ENCODE measurements around the gene ZNF674.
"Not testable (repeated sequence)": the region's sequence is repeated elsewhere in the genome, so short reads cannot be mapped to it uniquely, and the experiment has no call there.

Gene ZNF674

DNA sequence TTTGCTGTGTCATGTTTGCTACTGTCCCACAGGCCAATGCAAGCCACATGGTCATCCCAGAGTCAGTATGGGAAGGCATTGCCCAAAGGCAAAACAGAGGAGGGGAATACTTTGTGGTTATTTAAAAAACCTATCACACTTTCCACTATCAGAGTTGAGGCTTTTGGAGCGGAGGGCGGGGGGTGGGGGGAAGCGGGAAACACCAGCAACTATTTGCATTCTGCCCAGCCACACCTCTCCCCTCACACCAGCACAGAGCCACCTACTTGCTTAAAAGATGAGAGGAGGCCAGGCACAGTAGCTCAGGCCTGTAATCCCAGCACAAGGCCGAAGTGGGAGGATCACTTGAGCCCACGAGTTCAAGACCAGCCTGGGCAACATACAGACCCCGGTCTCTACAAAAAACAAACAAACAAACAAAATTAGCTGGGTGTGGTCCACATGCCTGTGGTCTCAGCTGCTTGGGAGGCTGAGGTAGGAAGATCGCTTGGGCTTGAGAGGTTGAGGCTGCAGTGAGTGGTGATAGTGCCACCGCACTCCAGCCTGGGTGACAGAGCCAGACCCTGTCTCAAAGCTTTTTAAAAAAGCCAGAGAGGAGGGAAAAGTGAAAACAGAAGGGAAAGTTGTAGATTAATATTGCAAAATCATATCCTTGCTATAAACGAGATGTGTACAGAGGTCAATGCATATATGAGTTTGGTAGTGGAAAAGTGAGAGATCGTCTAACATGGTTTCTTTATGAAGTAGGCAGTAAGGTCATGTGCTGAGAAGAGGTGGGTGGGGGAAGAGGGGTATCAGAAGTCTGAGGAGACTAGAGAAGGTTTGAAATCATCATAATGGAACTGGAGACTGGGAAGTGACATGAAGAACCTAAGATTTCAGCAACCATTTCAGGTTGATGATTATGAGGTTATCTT, 26.5 kb upstream of the ZNF674 start:
- in situ Hi-C loops (cut with MboI; ENCODE audit: low sequenced_read_pairs): no loop called here

DNA sequence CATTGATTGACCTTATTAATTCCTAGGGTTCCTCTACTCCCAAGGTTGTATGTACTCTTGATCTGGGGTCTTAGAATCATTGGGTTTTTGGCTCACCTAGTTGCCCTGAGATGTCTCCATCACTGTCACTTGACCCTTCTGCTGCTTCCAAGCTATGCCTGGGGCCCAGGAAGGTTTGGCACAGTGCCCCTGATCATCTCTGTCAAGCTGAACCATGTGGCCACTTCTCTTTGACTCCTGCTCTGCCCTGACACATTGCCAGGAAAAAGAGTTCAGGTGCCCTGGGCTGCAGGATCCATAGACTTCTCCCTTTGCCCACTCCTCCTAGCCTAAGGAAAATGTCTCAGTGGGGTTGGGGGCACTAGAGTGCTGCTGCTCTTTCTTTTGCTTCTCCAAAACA, 24.4 kb upstream of the ZNF674 start:
- in situ Hi-C loops (cut with MboI; ENCODE audit: low sequenced_read_pairs): no loop called here

DNA sequence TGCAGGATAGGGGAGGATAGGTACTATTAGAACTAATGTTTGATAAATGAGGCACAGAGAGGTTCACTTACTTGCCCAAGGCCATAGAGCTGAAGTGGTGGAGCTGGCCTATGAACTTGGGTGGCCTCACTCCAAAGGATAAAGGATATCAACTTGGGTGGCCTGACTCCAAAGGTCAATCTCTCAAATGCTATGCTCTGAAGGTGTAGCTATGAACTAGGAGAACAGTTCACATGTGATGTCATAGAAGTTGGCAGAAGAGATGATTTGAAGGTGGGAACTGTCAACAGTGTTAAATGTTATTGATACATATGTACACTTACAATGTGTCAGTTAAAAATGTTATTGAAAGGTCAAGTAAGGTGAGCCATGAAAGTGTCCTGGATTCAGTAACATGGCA, 22.2 kb upstream of the ZNF674 start:
- in situ Hi-C loops (cut with MboI; ENCODE audit: low sequenced_read_pairs): no loop called here

- in situ Hi-C loops (cut with MboI; ENCODE audit: low sequenced_read_pairs): no loop called here
Measured at GRCh38 chrX:46561824-46562657, 16.8 kb upstream of the ZNF674 start.

GRCh38 chrX:46559062-46559461, 13.8 kb upstream of the ZNF674 start:
- in situ Hi-C loops (cut with MboI; ENCODE audit: low sequenced_read_pairs): no loop called here

- in situ Hi-C loops (cut with MboI; ENCODE audit: low sequenced_read_pairs): no loop called here
Measured at GRCh38 chrX:46554942-46555341, 9.7 kb upstream of the ZNF674 start.

DNA sequence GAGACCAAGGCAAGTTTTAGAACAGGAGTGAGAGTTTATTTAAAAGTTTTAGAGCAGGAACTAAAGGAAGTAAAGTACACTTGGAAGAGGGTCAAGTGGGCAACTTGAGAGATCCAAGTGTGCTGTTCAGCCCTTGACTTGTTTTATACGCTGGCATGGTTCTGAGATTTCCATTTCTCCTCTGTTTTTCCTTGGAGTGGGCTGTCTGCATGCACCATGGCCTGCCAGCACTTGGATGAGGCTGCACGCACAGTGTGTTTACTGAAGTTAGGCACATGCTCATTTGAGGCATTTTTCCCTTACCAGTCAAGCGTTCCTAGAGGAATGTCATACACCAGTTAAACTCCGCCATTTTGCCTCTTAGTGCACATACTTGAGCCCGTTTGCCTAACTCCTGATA, 8.7 kb upstream of the ZNF674 start:
- in situ Hi-C loops (cut with MboI; ENCODE audit: low sequenced_read_pairs): no loop called here

- in situ Hi-C loops (cut with MboI; ENCODE audit: low sequenced_read_pairs): no loop called here
Measured at GRCh38 chrX:46551494-46552128, 6.4 kb upstream of the ZNF674 start.

DNA sequence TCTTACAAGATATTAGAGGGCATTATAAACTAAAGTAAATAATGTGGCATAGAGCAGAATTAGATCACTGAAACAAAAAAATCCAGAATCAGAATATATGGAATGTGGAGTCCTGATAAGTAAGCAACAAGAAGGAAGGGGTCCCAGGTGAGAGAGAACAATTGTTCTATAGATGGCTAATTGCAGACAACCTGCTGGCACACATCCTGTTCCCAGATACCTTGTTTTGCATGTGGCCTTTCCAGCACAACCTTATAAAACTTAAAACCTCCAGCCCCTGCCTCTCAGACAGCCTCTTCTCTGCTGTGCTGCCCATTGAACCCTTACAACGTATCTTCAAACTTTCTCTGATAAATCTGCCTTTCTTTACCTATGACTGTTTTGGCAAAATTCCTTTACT, 4.7 kb upstream of the ZNF674 start:
- in situ Hi-C loops (cut with MboI; ENCODE audit: low sequenced_read_pairs): no loop called here

DNA sequence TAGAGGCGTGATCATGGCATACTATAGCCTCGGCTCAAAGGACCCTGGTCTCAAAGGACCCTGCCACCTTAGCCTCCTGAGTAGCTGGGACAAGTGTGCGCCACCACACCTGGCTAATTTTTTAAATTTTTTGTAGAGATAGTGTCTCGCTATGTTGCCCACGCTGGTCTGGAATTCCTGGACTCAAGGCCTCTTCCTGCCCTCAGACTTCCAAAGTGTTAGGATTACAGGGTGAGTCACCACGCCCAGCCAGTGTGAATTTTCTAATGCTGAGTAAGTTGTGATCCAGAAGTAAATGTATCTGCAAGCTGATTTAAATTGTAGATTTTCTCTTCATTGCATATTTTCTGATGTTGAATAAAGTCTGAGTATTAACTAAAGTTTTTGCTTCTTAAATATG, 2.6 kb upstream of the ZNF674 start:
- in situ Hi-C loops (cut with MboI; ENCODE audit: low sequenced_read_pairs): no loop called here

GRCh38 chrX:46544527-46544926, 694 bp downstream of the ZNF674 start:
- in situ Hi-C loops (cut with MboI; ENCODE audit: low sequenced_read_pairs): not testable (repeated sequence)

GRCh38 chrX:46543441-46543840, 1.8 kb downstream of the ZNF674 start:
- in situ Hi-C loops (cut with MboI; ENCODE audit: low sequenced_read_pairs): no loop called here

DNA sequence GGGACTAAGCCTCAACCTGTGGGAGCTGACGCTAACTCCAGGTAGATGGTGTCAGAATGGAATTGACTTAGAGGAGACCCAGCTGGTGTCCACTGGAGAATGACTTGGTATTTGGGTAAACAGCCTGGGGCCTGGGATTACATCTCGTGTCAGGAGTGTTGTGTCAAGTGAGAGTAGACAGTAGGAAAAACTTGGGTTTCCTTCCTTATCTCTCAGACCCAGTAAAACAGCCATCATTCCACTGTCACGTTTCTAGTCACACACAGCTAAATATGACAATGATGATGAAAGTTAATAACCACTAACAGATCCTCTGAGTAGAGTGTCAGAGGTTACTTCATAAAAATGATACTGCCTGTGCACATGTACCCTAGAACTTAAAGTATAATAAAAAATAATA, 13.8 kb downstream of the ZNF674 start:
- in situ Hi-C loops (cut with MboI; ENCODE audit: low sequenced_read_pairs): no loop called here

DNA sequence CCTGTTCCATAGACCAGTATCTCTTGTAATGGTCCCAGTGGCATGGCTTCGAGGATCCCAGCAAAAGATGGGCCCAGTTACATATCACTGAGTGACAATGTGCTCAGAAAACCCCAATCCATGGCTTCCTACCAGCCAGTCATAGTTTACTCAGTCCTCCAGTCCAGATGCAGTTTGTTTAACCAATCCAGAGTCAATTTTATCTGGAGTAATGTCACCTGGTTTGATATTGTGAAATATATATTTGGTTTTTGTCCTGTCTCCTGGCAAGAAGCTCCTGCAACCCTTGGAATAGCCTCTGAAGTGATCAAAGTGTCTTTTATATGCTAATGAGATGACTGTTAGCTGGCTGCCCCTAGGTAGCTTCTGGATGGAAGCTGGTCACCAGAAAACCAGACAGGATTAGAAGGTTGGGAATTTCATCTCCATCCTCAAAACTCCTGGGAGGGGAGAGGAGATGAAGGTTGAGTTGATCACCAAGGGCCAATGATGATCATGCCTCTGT, 14.8 kb downstream of the ZNF674 start:
- in situ Hi-C loops (cut with MboI; ENCODE audit: low sequenced_read_pairs): not testable (repeated sequence)

- in situ Hi-C loops (cut with MboI; ENCODE audit: low sequenced_read_pairs): not testable (repeated sequence)
Measured at GRCh38 chrX:46529740-46530403, 15.3 kb downstream of the ZNF674 start.

DNA sequence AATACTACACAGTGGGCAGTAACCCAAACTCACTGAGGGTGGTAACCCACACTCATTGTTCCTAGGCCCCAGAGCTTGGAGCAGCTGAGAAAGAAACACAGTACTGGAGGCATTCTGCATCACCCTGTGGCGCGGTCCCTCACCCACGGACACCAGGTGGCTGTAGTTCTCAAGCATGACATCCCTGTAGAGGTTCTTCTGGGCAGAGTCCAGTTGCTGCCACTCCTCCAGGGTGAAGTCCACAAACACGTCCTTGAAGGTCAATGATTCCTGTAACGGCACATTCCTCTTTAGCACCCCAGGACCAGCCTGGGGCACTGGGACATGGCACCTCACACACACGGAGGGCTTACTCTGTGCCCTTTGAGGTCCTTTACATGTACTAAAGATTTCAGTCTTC, 16.6 kb downstream of the ZNF674 start:
- in situ Hi-C loops (cut with MboI; ENCODE audit: low sequenced_read_pairs): not testable (repeated sequence)

DNA sequence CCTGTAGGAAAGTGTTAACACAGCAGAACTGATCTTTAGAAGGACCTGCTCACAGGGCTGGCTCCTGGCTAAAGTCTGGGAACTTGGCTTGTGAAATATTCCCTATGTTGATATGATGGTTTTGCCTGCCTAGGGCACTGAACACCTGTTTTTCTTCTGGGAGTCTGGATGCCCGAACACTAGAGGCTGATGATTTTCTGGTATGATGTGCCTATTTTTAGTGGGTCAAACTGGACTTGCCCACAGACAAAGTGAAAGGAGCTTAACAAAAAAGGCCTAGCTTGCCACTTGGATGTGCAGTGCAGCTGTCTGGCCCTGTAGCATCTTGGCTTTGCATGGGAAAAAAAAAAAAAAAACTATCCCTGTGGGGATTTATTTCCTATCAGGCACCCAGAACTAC, 39.1 kb downstream of the ZNF674 start:
- in situ Hi-C loops (cut with MboI; ENCODE audit: low sequenced_read_pairs): no loop called here

DNA sequence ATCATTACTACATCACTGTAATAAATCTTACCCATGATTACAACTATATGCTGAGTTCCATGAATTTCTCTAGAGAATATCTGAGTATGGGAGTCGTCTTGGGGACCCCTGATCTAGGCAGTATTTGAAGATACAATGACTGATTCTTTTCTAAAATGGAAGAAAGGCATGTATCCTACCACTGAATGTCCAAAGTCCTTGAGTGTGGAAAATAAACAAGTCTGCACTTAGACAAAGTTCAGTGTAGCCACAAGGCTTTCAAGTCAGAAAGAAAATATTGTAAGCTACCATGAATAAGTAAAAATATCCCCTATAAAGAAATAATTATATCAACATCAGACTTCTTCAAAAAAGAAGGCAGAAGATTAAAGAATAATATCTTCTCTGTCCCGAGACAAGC, 42.4 kb downstream of the ZNF674 start:
- in situ Hi-C loops (cut with MboI; ENCODE audit: low sequenced_read_pairs): no loop called here

DNA sequence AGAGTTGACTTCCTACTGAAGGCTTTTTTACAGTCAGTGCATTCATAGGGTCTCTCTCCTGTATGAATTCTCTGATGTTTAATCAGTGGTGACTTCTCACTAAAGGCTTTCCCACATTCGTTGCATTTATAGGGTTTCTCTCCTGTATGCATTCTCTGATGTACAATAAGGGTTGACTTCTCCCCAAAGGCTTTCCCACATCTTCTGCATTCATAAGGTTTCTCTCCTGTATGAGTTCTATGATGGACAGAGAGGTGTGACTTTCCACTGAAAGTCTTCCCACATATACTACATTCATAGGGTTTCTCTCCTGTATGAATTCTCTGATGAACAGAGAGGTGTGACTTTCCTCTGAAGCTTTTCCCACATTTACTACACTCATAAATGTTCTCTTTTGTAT, 45.2 kb downstream of the ZNF674 start:
- in situ Hi-C loops (cut with MboI; ENCODE audit: low sequenced_read_pairs): no loop called here

DNA sequence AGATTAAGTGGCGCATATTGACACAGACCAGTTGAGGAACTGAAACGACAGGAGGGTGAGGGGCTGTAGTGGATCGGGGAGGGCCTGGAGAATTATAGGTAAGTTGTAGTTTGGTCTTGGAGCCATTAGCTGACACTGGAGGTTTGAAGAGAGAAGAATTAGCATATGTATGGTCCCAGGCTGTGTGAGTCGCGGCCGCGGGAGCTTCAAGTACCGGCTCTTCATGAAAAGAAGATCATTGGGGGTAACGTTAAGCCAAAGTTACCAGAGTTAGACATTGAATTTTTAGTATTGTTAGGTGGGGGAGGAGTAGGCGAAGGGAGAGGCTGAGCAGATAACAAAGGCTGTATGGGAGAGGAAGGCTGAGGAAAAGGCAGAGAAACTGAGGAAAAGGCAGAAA, 56.5 kb downstream of the ZNF674 start:
- in situ Hi-C loops (cut with MboI; ENCODE audit: low sequenced_read_pairs): no loop called here

- in situ Hi-C loops (cut with MboI; ENCODE audit: low sequenced_read_pairs): no loop called here
Measured at GRCh38 chrX:46485897-46486296, 59.3 kb downstream of the ZNF674 start.

All from hTERT RPE-1 (cell line).